ENCODE measurements around the gene ST14. TPM values are rescaled to one million over a fixed set of nuclear protein-coding genes. Genes with fewer than 3 reads are reported as not detected.
A peak's percentile ranks its signal among the peaks of the same experiment; 100 is the strongest.

ST14 gene
- total RNA-seq, 1 donor from 2014 or later, result 22.6 TPM

- H3K9me3 Mint-ChIP-seq, result no peaks in the 10 kb centered on the region
- no peak for DNase-seq
- CTCF ChIA-PET, result no interaction called here
- H3K4me1 Mint-ChIP-seq, result peaks cover 80% of the 10 kb centered on the region
- H3K4me3 Mint-ChIP-seq, result peak overlapping the region; percentile 21
- TF ChIP-seq CTCF (IDR thresholded peaks at IDR 0.05), result no peak
- no peaks in the 10 kb centered on the region for H3K36me3 Mint-ChIP-seq (ENCODE audit: low read depth)
- POLR2A ChIA-PET, result interaction anchor here (0.6 kb wide), 1 partner anchor 17 kb away, joined by 5 read pairs; no protein-coding TSS in a partner anchor
- intact Hi-C loops (cut with micrococcal nuclease), result loop anchor here (2.0 kb wide), 1 partner anchor 39 kb away; no protein-coding TSS in a partner anchor
- H3K27me3 Mint-ChIP-seq, result no peaks in the 10 kb centered on the region
- H3K27ac Mint-ChIP-seq, result peak overlapping the region; percentile 51
- ATAC-seq (ENCODE audit: low read depth), result no peak
Measured at GRCh38 chr11:130164221-130164570, 4.6 kb downstream of the ST14 start.

- H3K4me1 Mint-ChIP-seq, result peaks cover 88% of the 10 kb centered on the region
- ChIA-PET CTCF (interaction anchor here (1.2 kb wide), 1 partner anchor 267 kb away, joined by 3 read pairs; no protein-coding TSS in a partner anchor), POLR2A (interaction anchor here (0.5 to 2.9 kb wide), 9 partner anchors 10 to 1440 kb away, joined by 3 to 26 read pairs (median 5); partner anchors contain the start of gene PRDM10)
- DNase-seq (no peak), ATAC-seq (ENCODE audit: low read depth) (peak; percentile 52)
- H3K27ac Mint-ChIP-seq, result peak overlapping the region; percentile 93
- intact Hi-C loops (cut with micrococcal nuclease), result loop anchor here (1.0 to 2.0 kb wide), 5 partner anchors 14 to 163 kb away; partner anchors contain the start of gene APLP2
- H3K9me3 Mint-ChIP-seq, result no peaks in the 10 kb centered on the region
- H3K4me3 Mint-ChIP-seq, result peak overlapping the region; percentile 66
- H3K27me3 Mint-ChIP-seq, result no peaks in the 10 kb centered on the region
- no peak for TF ChIP-seq CTCF (IDR thresholded peaks at IDR 0.05)
- H3K36me3 Mint-ChIP-seq (ENCODE audit: low read depth), result no peaks in the 10 kb centered on the region
Measured at GRCh38 chr11:130165601-130166456, 6.2 kb downstream of the ST14 start.

GRCh38 chr11:130166457-130166784 is 6.8 kb downstream of the ST14 start:
- peak; percentile 48 for DNase-seq

GRCh38 chr11:130167146-130167545 is 7.6 kb downstream of the ST14 start:
- no peak for ATAC-seq (ENCODE audit: low read depth)
- no peaks in the 10 kb centered on the region for H3K27me3 Mint-ChIP-seq

More at GRCh38 chr11:130166457-130166784, 6.8 kb downstream of the ST14 start:
- H3K27ac Mint-ChIP-seq, result peak overlapping the region; percentile 93
- no peaks in the 10 kb centered on the region for H3K9me3 Mint-ChIP-seq
- ATAC-seq (ENCODE audit: low read depth), result peak; percentile 87
- POLR2A ChIA-PET, result interaction anchor here (0.5 to 2.9 kb wide), 8 partner anchors 10 to 1441 kb away, joined by 3 to 26 read pairs (median 4); partner anchors contain the start of gene PRDM10
- peaks cover 84% of the 10 kb centered on the region for H3K4me1 Mint-ChIP-seq
- intact Hi-C loops (cut with micrococcal nuclease), result loop anchor here (1.0 to 2.0 kb wide), 4 partner anchors 14 to 163 kb away; partner anchors contain the start of gene APLP2
- CTCF ChIA-PET, result interaction anchor here (1.2 kb wide), 1 partner anchor 267 kb away, joined by 3 read pairs; no protein-coding TSS in a partner anchor
- H3K27me3 Mint-ChIP-seq, result no peaks in the 10 kb centered on the region
- peak overlapping the region; percentile 66 for H3K4me3 Mint-ChIP-seq
- TF ChIP-seq CTCF (IDR thresholded peaks at IDR 0.05), result no peak
- no peaks in the 10 kb centered on the region for H3K36me3 Mint-ChIP-seq (ENCODE audit: low read depth)

More at GRCh38 chr11:130167146-130167545, 7.6 kb downstream of the ST14 start:
- H3K27ac Mint-ChIP-seq, result no peak overlapping the region
- H3K4me1 Mint-ChIP-seq, result peaks cover 85% of the 10 kb centered on the region
- no peak for DNase-seq
- no peaks in the 10 kb centered on the region for H3K9me3 Mint-ChIP-seq
- no peak overlapping the region for H3K4me3 Mint-ChIP-seq
- intact Hi-C loops (cut with micrococcal nuclease), result loop anchor here (2.0 kb wide), 1 partner anchor 98 kb away; the partner anchor contains the start of gene APLP2
- ChIA-PET CTCF (no interaction called here), POLR2A (interaction anchor here (2.9 kb wide), 1 partner anchor 164 kb away, joined by 26 read pairs; the partner anchor contains the start of gene PRDM10)
- TF ChIP-seq CTCF (IDR thresholded peaks at IDR 0.05), result no peak
- no peaks in the 10 kb centered on the region for H3K36me3 Mint-ChIP-seq (ENCODE audit: low read depth)
